SHP77 treated with DMSO at 0.1 percent for 48 hours (cell line): ENCODE data around the gene KIF19.

ENCODE experiments used
- DNase-seq: peaks from one replicate; lab custom pipeline; 2025; lab: John Stamatoyannopoulos, UW

Gene KIF19

DNA sequence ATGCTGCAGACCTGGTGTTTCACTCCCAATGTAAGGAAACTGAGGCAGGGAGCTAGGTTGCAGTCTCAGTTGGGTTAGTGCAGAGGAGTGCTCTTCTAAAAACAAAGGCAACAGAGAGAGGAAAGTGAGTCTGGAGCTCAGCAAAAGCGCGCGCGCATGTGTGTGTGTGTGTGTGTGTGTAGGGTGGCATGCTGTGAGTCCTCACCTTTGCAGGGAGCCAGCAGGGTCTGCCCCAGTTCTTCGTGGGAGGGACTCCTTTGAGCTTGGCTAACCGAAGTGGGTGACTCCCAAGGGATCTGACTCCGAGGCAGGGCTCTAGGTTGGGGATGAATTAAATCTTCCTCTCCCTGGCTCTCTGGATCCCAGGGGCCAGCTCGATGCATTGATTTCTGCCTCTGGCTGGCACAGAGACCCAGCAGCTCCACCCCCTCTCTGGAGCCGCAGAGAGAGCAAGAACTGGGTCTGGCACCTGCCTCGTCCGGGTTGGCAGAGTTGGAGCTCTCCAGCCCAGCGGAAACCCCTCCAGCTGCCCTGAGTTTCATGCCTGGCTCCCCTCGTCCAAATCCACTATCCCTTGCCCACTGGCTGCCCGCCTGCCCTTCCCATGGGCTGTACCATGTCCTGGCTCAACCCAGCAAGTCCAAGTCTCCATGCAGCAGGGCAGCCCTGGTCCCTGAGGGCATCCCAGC, 36.9 kb downstream of the KIF19 start:
- no peak for DNase-seq

DNA sequence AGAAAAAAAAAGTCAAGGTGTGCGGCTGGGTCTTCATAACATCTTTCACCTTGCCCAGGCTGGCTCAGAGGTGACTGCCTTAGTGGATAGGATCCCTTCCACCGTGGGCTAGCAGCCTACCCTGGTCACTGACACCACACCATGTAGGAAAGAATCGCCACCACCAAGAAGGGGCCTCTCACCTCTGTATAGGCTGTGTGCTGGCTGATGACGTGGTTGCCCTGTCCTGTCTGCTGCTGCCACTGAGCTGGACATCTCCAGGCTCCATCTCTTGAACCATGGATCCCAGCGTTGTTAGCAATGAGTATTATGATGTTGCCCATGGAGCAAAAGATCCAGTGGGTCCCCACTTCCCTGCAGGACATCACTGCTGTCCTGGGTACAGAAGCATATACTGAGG, 41.2 kb downstream of the KIF19 start, which contains the start of gene GPR142:
TSS of gene GPR142 (plus strand) at position 301 of the 400 bp plus-strand sequence. CDS start 2,035 bp downstream, outside the sequence.
- no peak for DNase-seq

DNA sequence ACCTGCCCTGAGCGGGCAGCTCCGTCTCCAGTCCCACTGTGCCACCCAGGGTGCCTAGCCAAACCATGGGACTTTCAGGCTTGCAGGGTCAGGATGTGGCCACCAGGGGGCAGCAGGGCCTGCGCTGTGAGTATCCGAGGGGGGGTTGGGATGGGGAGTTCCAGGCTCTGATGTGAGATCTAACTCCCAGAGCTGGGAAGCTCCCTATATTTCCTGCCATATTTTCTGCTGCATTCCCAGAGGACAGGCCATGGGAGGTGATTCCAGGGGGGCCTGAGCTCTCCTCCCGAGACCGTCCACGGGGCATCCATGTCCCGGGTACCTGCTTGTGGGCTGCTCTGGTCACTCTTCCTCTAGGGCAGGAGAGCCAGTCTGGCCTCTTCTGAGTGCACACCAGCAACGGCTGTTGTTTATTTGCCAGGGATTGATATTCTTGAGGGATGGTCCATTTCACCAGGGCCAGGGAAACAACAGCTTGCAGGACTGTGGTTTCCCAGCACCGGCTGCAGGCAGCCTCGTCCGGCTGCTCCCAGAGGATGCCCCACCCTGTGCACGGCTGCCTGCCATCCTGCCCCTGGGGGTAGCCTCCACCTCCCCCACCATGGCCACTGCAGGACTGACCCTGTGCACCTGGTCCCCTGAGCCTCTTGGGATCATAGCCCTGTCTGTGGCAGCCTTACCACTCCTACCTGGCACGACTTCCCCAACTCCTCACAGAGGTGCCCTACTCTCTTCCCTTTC, 42.5 kb downstream of the KIF19 start:
- peak; percentile 34 for DNase-seq

DNA sequence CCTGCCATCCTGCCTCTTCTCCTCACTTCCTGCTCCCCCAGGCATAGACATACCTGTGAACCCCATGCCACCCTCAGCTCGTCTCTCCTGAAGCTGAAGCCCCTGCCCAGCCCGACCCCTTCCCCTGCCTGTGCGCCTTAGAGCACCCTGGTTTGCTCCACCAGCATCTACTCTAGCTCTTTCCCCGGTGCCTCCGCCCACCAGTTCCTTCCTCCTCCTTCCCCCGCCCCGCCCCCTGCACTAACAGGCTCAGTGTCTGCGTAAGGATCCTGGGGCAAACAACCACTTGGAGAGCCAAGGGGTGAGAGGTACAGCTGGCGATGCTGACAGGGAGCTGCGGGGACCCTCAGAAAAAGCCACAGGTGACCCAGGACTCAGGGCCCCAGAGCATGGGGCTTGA, 43.2 kb downstream of the KIF19 start:
- no peak for DNase-seq

DNA sequence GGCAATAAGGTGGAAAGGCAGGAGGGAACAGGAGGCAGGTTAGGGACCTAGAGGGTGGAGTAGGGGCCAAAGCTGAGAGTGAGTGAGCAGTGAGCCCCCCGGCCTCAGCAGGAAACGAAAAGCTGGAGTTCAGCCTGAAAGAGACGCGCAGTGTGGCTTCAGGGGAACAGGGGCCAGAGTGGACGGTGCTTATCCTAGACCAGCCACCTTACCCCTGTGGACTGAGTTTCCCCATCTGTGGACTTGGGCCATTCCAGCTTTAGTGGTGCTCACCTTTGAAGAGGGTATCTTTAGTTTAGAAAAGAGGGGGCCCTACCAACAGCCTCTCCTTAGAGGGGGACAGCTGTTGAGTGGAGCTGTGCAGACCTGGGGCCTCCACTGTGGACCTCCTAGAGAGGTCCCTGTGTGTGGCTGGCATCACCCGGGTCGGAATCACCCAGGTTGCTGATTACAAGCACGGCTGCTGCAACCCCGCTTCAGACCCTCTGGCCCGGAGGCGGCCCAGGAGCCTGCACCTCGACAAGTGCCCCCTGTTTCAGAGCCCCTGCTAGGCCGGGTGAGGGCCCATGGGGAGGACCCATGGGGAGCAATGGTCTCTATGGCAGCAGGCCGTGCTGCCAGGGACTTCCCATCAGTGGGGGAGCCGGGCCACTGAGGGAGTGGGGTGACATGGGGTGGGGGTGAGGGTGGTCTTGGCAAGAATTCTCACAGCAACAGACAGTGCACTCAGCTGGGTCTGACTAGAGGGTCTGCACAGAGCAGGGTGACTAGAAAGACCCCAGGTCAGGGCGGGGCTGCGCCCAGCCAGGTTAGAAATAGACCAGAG, 43.9 kb downstream of the KIF19 start:
- no peak for DNase-seq

DNA sequence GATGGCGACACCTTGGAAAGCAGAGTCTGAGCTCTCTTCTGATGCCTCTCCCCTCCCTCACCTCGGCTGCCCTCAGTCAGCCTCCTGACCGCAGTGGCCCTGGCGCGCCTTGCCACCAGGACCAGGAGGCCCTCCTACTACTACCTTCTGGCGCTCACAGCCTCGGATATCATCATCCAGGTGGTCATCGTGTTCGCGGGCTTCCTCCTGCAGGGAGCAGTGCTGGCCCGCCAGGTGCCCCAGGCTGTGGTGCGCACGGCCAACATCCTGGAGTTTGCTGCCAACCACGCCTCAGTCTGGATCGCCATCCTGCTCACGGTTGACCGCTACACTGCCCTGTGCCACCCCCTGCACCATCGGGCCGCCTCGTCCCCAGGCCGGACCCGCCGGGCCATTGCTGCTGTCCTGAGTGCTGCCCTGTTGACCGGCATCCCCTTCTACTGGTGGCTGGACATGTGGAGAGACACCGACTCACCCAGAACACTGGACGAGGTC, 45.7 kb downstream of the KIF19 start:
- DNase-seq = no peak

DNA sequence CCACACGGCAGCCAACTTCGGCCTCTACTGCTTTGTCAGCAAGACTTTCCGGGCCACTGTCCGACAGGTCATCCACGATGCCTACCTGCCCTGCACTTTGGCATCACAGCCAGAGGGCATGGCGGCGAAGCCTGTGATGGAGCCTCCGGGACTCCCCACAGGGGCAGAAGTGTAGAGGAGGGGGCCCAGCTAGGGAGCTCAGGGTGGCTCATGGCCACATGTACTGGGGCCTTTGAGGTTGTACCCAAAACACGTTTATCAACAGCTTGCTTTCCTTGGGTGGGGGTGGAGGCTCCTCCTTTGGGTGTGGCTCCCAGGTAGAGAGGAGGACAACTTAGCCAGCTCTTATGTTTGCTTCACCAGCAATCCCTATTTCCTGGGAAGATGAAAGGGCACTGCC, 46.4 kb downstream of the KIF19 start:
- DNase-seq = no peak

DNA sequence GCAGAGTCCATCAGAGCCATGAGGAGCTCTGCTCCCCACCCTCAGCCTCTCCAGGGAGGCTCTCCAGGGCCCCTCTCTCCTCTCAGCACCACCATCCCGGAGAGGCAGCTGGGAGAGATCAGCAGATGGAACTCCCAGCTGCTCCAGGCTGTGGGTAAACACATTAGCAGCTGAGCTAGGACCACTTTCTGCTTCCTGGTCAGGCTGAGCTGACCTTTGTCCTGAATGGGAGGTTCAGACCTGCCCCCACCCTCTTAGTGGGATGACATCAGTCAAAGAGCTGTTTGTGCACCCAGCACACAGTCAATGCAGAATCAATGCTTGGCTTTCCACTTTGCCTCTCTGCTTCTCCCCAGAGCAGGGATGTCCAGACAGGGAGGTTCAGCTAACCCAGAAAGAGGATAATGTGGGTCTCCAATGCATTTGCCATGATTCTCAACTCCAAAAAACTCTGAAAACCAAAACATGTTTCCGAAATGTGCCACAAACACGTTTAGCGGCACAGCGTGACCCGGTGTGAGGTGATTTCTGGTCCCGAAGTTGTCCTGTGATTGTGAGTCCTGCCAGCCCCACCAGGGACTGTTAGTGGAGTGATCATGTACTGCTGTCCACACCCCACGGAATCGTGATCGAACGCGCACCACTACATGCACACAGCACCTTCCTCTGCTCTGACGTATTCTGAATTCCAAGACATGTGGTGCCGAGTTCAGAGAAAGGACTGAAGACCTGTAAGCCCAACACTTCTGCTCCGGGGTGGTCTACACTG, 48.0 kb downstream of the KIF19 start:
- peak; percentile 89 for DNase-seq

DNA sequence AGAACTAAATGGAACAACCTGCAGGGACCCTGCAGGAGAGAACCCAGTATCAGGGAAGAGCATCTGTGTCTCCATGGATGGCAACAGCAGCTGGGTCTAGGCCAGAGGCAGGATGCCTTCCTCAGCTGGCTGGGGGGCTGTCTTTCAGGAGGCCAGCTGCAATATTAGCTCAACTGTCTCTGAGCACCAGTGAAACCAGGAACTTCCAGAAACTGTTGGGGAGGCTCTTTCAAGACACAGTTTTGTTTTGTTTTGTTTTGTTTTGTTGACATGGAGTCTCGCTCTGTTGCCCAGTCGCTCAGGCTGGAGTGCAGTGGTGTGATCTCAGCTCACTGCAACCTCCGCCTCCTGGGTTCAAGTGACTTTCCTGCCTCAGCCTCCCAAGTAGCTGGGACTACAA, 48.8 kb downstream of the KIF19 start:
- DNase-seq = no peak

DNA sequence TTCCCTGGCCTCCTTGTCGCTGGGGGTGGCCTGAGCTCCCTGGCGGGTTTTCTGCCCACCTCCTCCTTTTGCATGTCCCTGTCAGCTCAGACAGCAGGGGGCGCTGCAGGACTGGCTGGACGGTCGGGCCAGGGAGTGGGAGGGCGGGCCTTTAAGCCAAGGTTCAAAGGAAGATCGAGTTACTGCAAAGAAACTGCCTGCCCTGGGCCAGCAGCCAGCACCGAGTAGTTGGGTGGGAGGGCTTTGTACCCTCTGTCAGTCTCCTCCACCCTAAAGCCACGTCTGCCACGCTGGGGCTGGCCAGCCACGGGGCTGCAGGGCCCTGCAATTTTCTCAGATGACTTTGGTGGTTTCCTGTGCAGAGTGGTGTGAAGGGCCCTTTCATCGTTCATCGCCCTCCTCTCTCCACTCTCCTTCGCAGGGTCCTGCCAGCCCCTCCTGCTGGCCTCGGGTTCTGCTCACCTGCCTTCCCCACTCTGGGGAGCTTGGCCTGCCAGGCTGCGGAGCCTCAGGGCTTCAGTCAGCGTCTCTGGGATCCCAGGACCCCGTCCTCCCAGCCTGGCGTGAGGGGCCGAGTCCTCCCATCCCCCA, 53.6 kb downstream of the KIF19 start:
- DNase-seq = peak; percentile 68

DNA sequence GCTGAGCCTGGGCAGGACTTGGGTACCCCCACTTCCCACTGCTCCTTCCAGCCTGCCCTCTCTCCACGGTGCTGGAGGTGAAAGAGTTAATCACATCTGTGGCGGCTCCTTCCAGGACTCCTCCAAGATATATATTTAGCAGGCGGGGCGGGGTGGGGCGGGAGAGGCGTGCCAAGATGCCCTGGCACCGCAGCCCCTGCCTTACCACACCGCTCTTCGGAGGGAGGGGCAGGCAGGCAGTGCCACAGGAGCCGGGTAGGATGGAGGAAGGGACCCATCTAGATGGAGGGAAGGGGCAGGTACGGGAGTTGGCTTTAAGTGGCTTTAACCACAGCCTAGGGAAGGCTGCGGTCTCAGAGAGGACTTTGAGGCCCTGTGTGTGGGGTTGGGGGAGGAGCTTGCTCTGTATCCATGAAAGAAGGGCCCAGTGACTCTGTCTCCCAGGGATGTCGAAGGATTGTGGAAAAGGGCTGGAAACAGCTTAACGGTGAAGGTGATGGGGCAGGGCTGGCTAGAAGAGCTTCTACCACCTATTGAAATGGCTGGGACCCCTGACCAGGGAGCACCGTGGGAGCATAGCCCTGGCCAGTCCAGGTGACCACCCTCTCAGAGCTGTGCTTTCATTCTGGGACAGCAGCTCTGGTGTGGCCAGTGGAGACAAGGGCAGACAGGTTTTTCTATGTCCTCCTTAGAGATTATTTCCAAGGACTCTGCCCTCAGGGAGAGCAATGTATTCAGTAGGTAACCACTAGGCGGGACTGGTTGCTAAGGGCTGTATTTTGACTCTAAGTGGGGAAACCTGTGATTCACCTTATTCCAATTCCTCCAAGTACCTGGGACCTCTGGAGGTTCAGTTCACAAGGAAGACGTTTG, 54.3 kb downstream of the KIF19 start:
- DNase-seq = no peak

DNA sequence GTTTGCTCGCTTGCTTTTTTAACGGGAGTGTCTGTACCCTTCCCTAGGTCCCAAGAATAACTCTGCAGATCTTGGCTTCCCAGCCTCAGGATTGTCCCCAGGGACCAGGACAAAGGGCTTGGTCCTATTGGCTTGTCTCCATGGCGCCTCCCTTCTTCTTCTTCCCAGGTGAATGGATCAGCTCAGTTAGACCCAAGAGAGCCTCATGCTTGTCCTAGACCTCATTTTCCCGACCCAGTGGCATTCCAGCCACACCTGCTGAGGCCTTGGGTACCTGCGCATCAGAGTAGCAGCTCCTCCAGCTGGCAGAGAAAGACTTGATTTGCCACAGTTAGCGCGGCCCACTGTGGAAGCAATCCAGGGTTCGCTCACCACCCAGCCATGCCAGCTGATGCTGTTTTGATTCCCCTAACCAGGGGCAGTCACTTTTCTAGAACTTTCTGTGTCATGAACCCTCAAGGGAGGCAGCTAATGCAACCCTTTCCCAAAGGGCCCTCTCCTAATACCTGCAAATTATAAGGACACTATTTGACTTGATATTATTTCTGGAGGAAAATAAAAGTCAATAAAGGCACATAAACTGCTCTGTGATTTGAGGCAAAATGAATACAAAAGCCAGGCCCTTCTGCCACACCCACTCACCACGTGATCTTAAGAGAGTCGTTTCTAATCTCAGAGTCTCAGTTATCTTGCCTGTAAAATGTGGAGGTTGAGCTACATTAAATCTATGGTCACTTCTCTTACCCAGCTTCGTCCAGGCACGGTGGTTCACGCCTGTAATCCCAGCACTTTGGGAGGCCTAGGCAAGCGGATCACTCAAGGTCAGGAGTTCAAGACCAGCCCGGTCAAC, 55.2 kb downstream of the KIF19 start:
- DNase-seq = no peak

DNA sequence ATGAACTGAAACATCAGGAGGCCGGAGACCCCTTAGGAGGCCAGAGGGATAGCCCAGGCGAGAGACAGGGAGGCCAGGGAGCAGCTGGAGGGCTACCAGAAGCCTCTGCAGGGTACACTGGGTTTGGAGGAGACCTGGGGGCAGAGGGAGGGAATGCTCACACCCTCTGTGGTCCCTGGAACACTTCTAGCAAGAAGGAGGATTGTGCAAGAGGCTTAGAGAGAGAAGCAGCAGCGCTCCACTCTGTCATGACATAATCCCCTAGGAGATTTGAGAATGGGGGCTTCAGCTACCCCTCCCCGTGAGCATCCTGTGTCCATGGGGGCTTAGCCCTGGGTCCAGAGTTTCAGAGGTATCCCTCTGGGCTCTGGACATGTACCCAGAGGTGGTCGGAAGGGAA, 57.1 kb downstream of the KIF19 start:
- no peak for DNase-seq

DNA sequence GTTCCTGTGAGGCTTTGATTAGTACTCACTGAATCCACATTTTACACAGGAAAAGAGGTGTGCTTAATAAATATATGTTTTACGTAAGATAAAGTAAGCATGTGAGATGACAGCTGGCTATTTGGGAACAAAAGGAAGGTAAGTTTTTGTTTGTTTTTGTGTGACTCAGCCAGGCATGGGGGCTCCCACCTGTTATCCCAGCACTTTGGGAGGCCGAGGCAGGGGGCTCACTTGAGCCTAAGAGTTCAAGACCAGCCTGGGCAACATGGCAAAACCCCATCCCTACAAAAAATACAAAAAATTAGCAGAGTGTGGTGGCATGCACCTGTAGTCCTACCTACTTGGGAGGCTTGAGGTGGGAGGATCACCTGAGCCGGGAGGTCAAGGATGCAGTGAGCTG, 59.2 kb downstream of the KIF19 start:
- DNase-seq = no peak

DNA sequence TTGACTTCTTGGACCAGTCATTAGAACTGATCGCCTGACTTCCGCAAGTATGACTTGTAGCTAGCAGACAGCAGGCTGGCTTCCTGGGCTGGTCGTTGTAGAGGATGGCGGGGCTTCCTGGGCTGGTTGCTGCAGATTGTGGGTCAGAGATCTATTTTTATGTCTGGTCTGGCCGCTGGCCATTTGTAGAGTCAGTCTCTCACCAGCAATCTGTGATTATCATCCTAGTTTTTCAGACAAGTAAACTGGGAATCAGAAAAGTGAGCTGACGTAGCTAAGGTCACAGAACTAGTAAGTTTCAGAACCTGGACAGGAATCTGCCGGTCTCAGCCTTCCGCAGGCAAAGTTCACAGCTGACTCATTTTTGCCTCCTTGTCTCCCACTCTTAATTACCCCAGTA, 60.4 kb downstream of the KIF19 start:
- DNase-seq = no peak

DNA sequence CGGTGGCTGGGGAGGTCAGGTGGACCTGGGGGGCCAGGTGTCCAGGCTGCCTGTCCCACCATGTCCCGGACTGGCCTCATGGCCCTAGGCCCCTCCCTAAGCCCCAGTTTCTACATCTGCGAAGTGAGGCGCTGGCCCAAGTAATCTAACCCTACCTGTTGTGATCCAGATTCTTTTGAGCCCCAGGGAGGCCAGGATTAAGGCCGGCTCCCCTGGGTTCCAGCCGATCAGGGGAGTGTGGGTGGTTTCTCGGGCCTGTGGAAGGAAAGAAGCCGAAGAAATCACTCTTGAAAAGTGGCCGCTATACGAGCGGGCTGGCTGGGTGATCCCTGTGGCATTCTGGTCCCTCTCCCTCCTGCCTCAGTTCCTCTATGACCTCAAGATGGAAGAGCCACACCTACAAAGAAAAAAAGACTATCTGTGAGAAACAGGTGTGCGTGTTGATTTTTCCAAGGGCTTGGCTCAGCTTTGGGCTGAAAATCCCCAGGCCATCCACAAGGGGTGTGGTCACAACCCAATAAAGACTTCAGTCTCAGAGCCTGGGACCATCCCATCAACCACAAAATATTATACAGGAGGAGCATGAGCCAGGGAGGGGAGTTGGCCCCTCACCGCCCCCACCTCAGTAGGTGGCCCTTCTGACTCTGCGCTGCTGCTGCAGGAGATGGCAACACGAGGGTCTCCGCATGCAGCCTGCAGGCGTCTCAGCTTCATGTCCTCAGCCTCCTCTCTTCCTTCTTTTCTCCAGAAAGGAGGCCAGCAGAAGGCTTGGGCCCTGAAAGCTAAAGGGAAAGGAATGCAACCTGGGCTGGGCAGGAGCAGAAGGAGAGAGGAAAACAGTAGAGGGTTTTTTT, 61.6 kb downstream of the KIF19 start:
- no peak for DNase-seq

DNA sequence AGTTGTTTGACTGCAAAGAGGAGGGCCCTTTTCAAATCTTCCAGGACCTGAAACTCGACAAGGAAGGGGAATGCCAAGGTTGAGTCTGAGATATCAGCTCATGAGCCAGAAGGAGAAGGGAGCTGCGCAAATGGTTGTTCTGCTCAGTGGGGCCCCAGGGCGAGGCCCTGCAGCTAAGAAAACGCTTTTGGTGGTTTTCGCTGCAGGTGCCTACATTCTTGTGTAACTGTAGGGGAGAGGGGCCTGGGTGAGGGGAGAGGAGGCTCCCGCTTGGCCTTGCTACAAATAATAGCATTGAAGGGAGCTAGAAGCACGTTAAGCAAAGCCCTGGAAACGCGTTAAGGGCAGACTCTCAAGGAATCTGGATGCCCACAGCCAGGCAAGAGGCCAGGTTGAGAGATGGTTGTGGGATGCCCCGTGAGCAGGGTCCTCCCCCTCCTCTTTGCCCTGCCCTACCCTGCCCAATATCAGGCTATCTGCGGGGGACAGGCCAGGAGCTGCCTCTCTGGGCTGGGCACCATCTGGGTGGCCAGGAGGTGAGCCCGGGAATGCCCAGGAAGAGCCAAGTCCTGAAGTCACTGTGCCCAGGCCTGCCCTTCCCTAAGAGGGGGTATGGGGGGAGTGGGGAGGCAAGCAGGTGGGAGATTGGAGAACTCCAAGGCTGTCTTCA, 63.2 kb downstream of the KIF19 start:
- DNase-seq = no peak
